K562 (cell line): ENCODE measurements around the gene EFHD2. TPM values are rescaled to one million over a fixed set of nuclear protein-coding genes. Genes with fewer than 3 reads are reported as not detected.

Source experiments
- ATAC-seq: fragments of 200-7000 bp; cut with Tn5 transposase; 3 replicates; pipeline ENCODE4 v1.9.1; 2020; ENCODE audit warnings: moderate library complexity
- BruUV-seq: library from RNA; stranded (reverse); fragments of 400-500 nt; replicated peaks from 2 replicates; lab custom pipeline; 2021; lab: Mats Ljungman, UMichigan
- CTCF ChIA-PET: fragments of 300-600 bp; formaldehyde crosslinking; extraction: SDS; loops from one replicate; lab custom pipeline; 2021; ENCODE audit warnings: low intra/inter-chr PET ratio; lab: Yijun Ruan, JAX
- POLR2A ChIA-PET: fragments of 300-600, 350-650 bp; sonication (Branson Sonifier 250); formaldehyde crosslinking; extraction: SDS; loops from one replicate; lab custom pipeline; 2021; ENCODE audit warnings: antibody characterized with exemption, inconsistent platforms; lab: Yijun Ruan, JAX
- DNase-seq, 4 experiments: peaks; one replicate each; pipeline versions ENCODE4 v3.0.0 to v3.0.0-alpha.2; 2011 to 2018; ENCODE audit warnings: low spot score in 3 of 4, mixed read lengths in 3 of 4; ENCODE audit errors: extremely low read depth in 1 of 4
- FAIRE-seq: peaks from 2 replicates; lab custom pipeline; 2011; peaks lifted over from hg19 to GRCh38; lab: Jason Lieb, UNC
- H2AFZ ChIP-seq: 2 replicates; pipeline ENCODE4 v1.6.0; 2011; ENCODE audit warnings: low read depth, low read length, control low read depth, inconsistent platforms
- H3K27ac ChIP-seq: fragments of 200-600 bp; 3 replicates; pipeline ENCODE4 v1.8.0; 2011; ENCODE audit warnings: low read depth, mild to moderate bottlenecking, control low read depth, inconsistent platforms, low read length, moderate library complexity, mixed read lengths; ENCODE audit errors: extremely low read depth
- H3K27me3 ChIP-seq, 2 experiments: fragments of 300-600 bp in 1 of 2; 2 replicates in 1 of 2; 3 replicates in 1 of 2; pipeline versions ENCODE4 v1.6.0 to v1.8.0; 2011; ENCODE audit warnings: inconsistent platforms in 2 of 2, low read length in 2 of 2, mild to moderate bottlenecking in 1 of 2, mixed read lengths in 1 of 2, moderate library complexity in 1 of 2; ENCODE audit not compliant: control insufficient read depth in 2 of 2, insufficient read depth in 2 of 2
- H3K36me3 ChIP-seq: fragments of 300-600 bp; 3 replicates; pipeline ENCODE4 v1.8.0; 2011; ENCODE audit warnings: mild to moderate bottlenecking, low read length, inconsistent platforms; ENCODE audit not compliant: control insufficient read depth, insufficient read depth
- H3K4me1 ChIP-seq, 2 experiments: fragments of 200-600 bp in 1 of 2; replicated peaks in 1 of 2; 2 replicates in 1 of 2; 3 replicates in 1 of 2; pipeline versions ENCODE4 v1.5.1 to v1.8.0; 2011; ENCODE audit warnings: inconsistent platforms in 2 of 2, low read length in 2 of 2, mild to moderate bottlenecking in 1 of 2, mixed read lengths in 1 of 2, moderate library complexity in 1 of 2; ENCODE audit not compliant: control insufficient read depth in 2 of 2, insufficient read depth in 2 of 2
- H3K4me2 ChIP-seq: 2 replicates; pipeline ENCODE4 v1.6.1; 2011; ENCODE audit warnings: low read length, control low read depth, inconsistent platforms, mixed read lengths; ENCODE audit not compliant: insufficient read depth
- H3K4me3 ChIP-seq: fragments of 200-600 bp; sonication (generic), shearing (Covaris generic); 2 replicates; pipeline ENCODE4 v1.5.1; 2016; ENCODE audit warnings: control low read depth, inconsistent platforms
- H3K79me2 ChIP-seq: fragments of 200-600 bp; 3 replicates; pipeline ENCODE4 v1.8.0; 2011; ENCODE audit warnings: low read length, inconsistent platforms; ENCODE audit not compliant: control insufficient read depth, insufficient read depth
- H3K9ac ChIP-seq, 2 experiments: 2 replicates each; pipeline versions ENCODE4 v1.6.0 to v1.6.1; 2011; ENCODE audit warnings: low read depth in 2 of 2, low read length in 2 of 2, control low read depth in 1 of 2, inconsistent platforms in 1 of 2, mild to moderate bottlenecking in 1 of 2, mixed read lengths in 1 of 2; ENCODE audit not compliant: insufficient read depth in 1 of 2
- H3K9me1 ChIP-seq: one replicate; pipeline ENCODE4 v1.6.0; 2011; ENCODE audit warnings: inconsistent platforms, mild to moderate bottlenecking, low read length, moderate library complexity; ENCODE audit not compliant: control insufficient read depth, insufficient read depth
- H3K9me3 ChIP-seq: replicated peaks from 2 replicates; pipeline ENCODE4 v1.5.1; 2011; ENCODE audit warnings: low read depth, low read length, inconsistent platforms; ENCODE audit not compliant: control insufficient read depth, insufficient read depth
- H4K20me1 ChIP-seq: replicated peaks from 2 replicates; pipeline ENCODE4 v1.6.1; 2011; ENCODE audit warnings: low read length, inconsistent platforms, mixed read lengths; ENCODE audit not compliant: control insufficient read depth, insufficient read depth
- ADNP ChIP-seq: fragments of 200-800 bp; sonication (Bioruptor generic); IDR thresholded peaks from 2 replicates; pipeline ENCODE4 v1.6.1; 2016; ENCODE audit warnings: missing genetic modification characterization, missing compliant biosample characterization
- BCOR ChIP-seq: fragments of 450-650 bp; IDR thresholded peaks from 2 replicates; pipeline ENCODE4 v1.6.1; 2016
- CCAR2 ChIP-seq: fragments of 200-400 bp; formaldehyde crosslinking; IDR thresholded peaks from 2 replicates; pipeline ENCODE4 v1.6.1; 2017; ENCODE audit warnings: mild to moderate bottlenecking, low read depth, low read length
- DACH1 ChIP-seq: fragments of 450-650 bp; IDR thresholded peaks from 2 replicates; pipeline ENCODE4 v1.6.1; 2018; ENCODE audit not compliant: partially characterized antibody
- ESRRA ChIP-seq: fragments of 450-650 bp; IDR thresholded peaks from 2 replicates; pipeline ENCODE4 v1.6.1; 2014; ENCODE audit warnings: low read depth, mild to moderate bottlenecking, moderate library complexity, borderline replicate concordance
- HDAC2 ChIP-seq: fragments of 450-650 bp; IDR thresholded peaks from 2 replicates; pipeline ENCODE4 v1.6.1; 2016; ENCODE audit warnings: mild to moderate bottlenecking
- KDM1A ChIP-seq, 2 experiments: fragments of 450-650 bp; IDR thresholded peaks; 2 replicates each; pipeline ENCODE4 v1.6.1; 2016; ENCODE audit warnings: mild to moderate bottlenecking in 2 of 2
- L3MBTL2 ChIP-seq: fragments of 450-650 bp; IDR thresholded peaks from 2 replicates; pipeline ENCODE4 v1.6.1; 2016; ENCODE audit warnings: mild to moderate bottlenecking, moderate library complexity
- NFIC ChIP-seq: fragments of 450-650 bp; IDR thresholded peaks from 2 replicates; pipeline ENCODE4 v1.6.1; 2017; ENCODE audit warnings: mild to moderate bottlenecking, inconsistent platforms
- PTTG1 ChIP-seq: fragments of 450-650 bp; IDR thresholded peaks from 2 replicates; pipeline ENCODE4 v1.6.1; 2016; ENCODE audit warnings: low read depth, mild to moderate bottlenecking, missing genetic modification characterization, missing compliant biosample characterization
- RBM25 ChIP-seq: fragments of 200-400 bp; formaldehyde crosslinking; IDR thresholded peaks from 2 replicates; pipeline ENCODE4 v1.6.1; 2018; ENCODE audit warnings: low read length, low read depth, moderate library complexity; ENCODE audit not compliant: severe bottlenecking
- SMARCA5 ChIP-seq: fragments of 450-650 bp; IDR thresholded peaks from 2 replicates; pipeline ENCODE4 v1.6.1; 2016
- ZNF175 ChIP-seq: fragments of 200-800 bp; sonication (Bioruptor generic); IDR thresholded peaks from 2 replicates; pipeline ENCODE4 v1.6.1; 2016; ENCODE audit warnings: low read depth, mild to moderate bottlenecking, missing genetic modification characterization, missing compliant biosample characterization
- ZNF3 ChIP-seq: fragments of 250-450 bp; sonication (Bioruptor Pico); IDR thresholded peaks from 2 replicates; pipeline ENCODE4 v1.5.0; 2021; ENCODE audit warnings: mild to moderate bottlenecking, moderate library complexity
- ZNF311 ChIP-seq: fragments of 250-450 bp; sonication (Bioruptor Pico); IDR thresholded peaks from 2 replicates; pipeline ENCODE4 v1.4.0; 2020; ENCODE audit warnings: mild to moderate bottlenecking, moderate library complexity
- ZNF431 ChIP-seq: sonication (generic); formaldehyde crosslinking; IDR thresholded peaks from 2 replicates; pipeline ENCODE4 v1.8.0; 2022; ENCODE audit warnings: mild to moderate bottlenecking, missing genetic modification reagents
- ZSCAN29 ChIP-seq: fragments of 450-650 bp; IDR thresholded peaks from 2 replicates; pipeline ENCODE4 v1.6.1; 2017
- WGBS: fragments of 100-300 bp; shearing (Covaris generic); methylation state at CpG from one replicate; pipeline ENCODE4 v1.1.6; 2016; ENCODE audit warnings: low coverage, mixed read lengths; ENCODE audit not compliant: insufficient coverage; ENCODE audit errors: missing lambda C conversion rate; 5-methylcytosine and 5-hydroxymethylcytosine counted together
- in situ Hi-C: fragments of 300-500 bp; cut with MboI; formaldehyde crosslinking; loops from 4 replicates; pipeline ENCODE4 v1.15.0; 2018; ENCODE audit warnings: inconsistent platforms, mixed read lengths
- intact Hi-C: fragments of 100-400 bp; cut with micrococcal nuclease; formaldehyde crosslinking; loops from 2 replicates; pipeline ENCODE4 v1.14.2; 2022
- polyA plus RNA-seq, 8 experiments: library from polyadenylated mRNA; depleted of rRNA in 4 of 8; stranded (reverse) in 5 of 8; unstranded in 3 of 8; fragments of >200 nt; fragmentation: Nextera tagmentation in 2 of 8; fragmentation: Illumina TruSeq in 1 of 8; extraction: Ambion mirVana in 2 of 8; extraction: Trizol in 1 of 8; gene quantifications; 2 replicates each; pipeline versions ENCODE4 v1.2.1 to v1.2.3, GENCODE V29; 2011 to 2014; ENCODE audit warnings: inconsistent platforms in 1 of 8, missing spikeins in 1 of 8
- total RNA-seq, 7 experiments: library from RNA; depleted of rRNA in 6 of 7; stranded (reverse); fragments of >200 nt in 6 of 7; fragmentation: Illumina TruSeq in 2 of 7; extraction: Trizol in 2 of 7; gene quantifications; 2 replicates each; pipeline versions ENCODE4 v1.2.1 to v1.2.3, GENCODE V29; 2011 to 2021; ENCODE audit warnings: low replicate concordance in 1 of 7

Gene EFHD2
- total and polyA plus RNA-seq, 9 of the 15 experiments (the other 6 are each of a cell fraction or from before 2014, with no cell fraction given), result 1.7 to 73.5 (median 25.2) TPM

DNA sequence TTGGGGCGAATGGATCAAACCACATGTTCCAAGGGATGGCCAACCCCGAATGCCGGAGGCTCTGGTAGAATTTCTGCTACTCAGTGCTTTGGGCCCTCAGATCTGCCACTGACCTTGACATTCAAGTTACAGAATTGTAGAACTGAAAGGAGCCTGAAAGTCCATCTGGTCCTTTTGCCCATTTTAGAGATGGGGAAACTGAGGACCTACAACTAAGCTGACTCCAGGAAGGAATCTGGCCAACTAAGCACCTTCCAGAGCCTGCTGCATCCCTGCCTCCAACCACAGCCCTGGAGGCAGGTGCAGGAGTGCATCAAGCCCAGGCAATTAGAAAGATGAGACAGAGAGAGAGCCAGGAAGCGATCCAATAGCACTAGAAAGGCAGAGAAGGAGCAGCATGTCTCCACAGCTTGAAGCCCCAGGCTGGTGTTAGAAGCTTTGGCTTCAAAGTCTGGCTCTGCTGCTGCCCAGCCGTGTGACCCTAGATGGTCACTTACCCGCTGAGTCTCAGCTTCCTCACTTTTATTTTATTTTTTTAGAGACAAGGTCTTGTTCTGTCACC is 27.3 kb downstream of the EFHD2 start:
- H3K4me3 ChIP-seq, result no peak overlapping the region
- no peak overlapping the region for H3K4me2 ChIP-seq
- FAIRE-seq (no peak), DNase-seq (no peak), ATAC-seq (no peak)
- H3K27me3 ChIP-seq, result no peaks in the 10 kb centered on the region
- BruUV-seq, result no TSS peak
- H4K20me1 ChIP-seq, result no peaks in the 10 kb centered on the region
- H2AFZ ChIP-seq, result no peak overlapping the region
- intact Hi-C loops, result loop anchor here (10.0 kb wide), 1 partner anchor 282 kb away; the partner anchor contains the start of gene TMEM51
- H3K4me1 ChIP-seq, result peaks cover 4 to 15% of the 10 kb centered on the region in 2 experiments; a peak in 3 of 5 replicates
- H3K27ac ChIP-seq, result no peak overlapping the region
- no peaks in the 10 kb centered on the region for H3K36me3 ChIP-seq
- no peak overlapping the region for H3K9ac ChIP-seq
- H3K79me2 ChIP-seq, result no peaks in the 10 kb centered on the region
- in situ Hi-C loops, result no loop called here
- CTCF ChIA-PET, result no interaction called here
- WGBS, result 48% methylated on average over 6 of the region's 6 CpGs
- H3K9me3 ChIP-seq, result no peaks in the 10 kb centered on the region
- POLR2A ChIA-PET, result no interaction called here
- TF ChIP-seq DACH1 (no peak), BCOR (peak; percentile 69), ZSCAN29 (no peak), KDM1A (IDR thresholded peaks at IDR 0.05) (peak in 1 of 2 experiments; percentile 41; a peak in 1 of 4 replicates), ESRRA (0 out of 2 replicates have a peak, but pooled peaks have one; percentile 33), NFIC (no peak)
- H3K9me1 ChIP-seq, result no peaks in the 10 kb centered on the region

DNA sequence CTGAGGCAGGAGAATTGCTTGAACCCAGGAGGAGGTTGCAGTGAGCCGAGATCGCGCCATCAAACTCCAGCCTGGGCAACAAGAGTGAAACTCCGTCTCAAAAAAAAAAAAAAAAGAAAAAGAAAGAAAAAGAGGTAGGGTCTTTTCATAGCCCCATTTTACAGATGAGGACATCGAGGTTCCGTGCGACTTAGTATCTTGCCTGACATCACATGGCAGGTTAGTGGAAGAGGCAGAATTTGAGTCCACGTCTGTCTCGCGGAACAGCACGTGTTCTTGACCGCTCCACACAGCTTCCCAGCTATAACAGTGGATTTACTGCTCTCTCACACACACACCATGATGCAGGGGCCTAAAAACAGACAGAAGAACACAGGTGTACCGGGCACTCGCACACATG is 29.6 kb downstream of the EFHD2 start:
- Histone ChIP-seq H3K4me3 (no peak overlapping the region), H3K79me2 (no peaks in the 10 kb centered on the region), H3K9me3 (no peaks in the 10 kb centered on the region), H4K20me1 (no peaks in the 10 kb centered on the region), H3K27ac (no peak overlapping the region), H3K4me2 (no peak overlapping the region), H3K36me3 (no peaks in the 10 kb centered on the region), H3K9ac (no peak overlapping the region), H3K9me1 (no peaks in the 10 kb centered on the region), H3K27me3 (no peaks in the 10 kb centered on the region), H2AFZ (no peak overlapping the region), H3K4me1 (peaks cover 2 to 10% of the 10 kb centered on the region in 2 experiments; a peak in 4 of 5 replicates)
- intact Hi-C loops, result loop anchor here (10.0 kb wide), 1 partner anchor 285 kb away; the partner anchor contains the start of gene TMEM51
- TF ChIP-seq L3MBTL2, result 0 out of 2 replicates have a peak, but pooled peaks have one; percentile 18
- no peak for TF ChIP-seq ZNF175 (CRISPR knock-in tag)
- no peak for TF ChIP-seq PTTG1
- TF ChIP-seq CCAR2, result no peak
- TF ChIP-seq ZNF311 (CRISPR knock-in tag), result no peak
- peak; percentile 5 to 18; a peak in 1 of 4 replicates for TF ChIP-seq KDM1A (IDR thresholded peaks at IDR 0.05)
- TF ChIP-seq RBM25, result peak; percentile 63
- no peak for TF ChIP-seq ZNF431 (CRISPR knock-in tag)
- TF ChIP-seq BCOR, result peak; percentile 69; the same call in 1 of the 2 replicates
- TF ChIP-seq ADNP (tag), result peak; percentile 80; the same call in 1 of the 2 replicates
- TF ChIP-seq HDAC2, result peak; percentile 28; the same call in 1 of the 2 replicates
- TF ChIP-seq ZNF3 (CRISPR knock-in tag), result no peak
- TF ChIP-seq SMARCA5, result peak; percentile 29; the same call in 1 of the 2 replicates
- no TSS peak for BruUV-seq
- FAIRE-seq (no peak), ATAC-seq (no peak), DNase-seq (no peak)
- in situ Hi-C loops, result no loop called here
- POLR2A ChIA-PET, result no interaction called here
- 57% methylated on average over 13 of the region's 14 CpGs for WGBS
- CTCF ChIA-PET, result no interaction called here
